C4-2B (cell line): ENCODE measurements around the gene THOC5.

Source experiments
- H3K27ac ChIP-seq: fragments of 450-650 bp; 2 replicates; pipeline ENCODE4 v1.5.1; 2017
- CTCF ChIP-seq: fragments of 450-650 bp; conservative IDR thresholded peaks from 2 replicates; pipeline ENCODE4 v1.5.1; 2017; ENCODE audit warnings: mild to moderate bottlenecking
- ZFX ChIP-seq: fragments of 450-650 bp; IDR thresholded peaks from 2 replicates; pipeline ENCODE4 v1.6.1; 2017

Gene THOC5

GRCh38 chr22:29512031-29512430 lies 41.5 kb downstream of the THOC5 start:
- TF ChIP-seq CTCF: no peak
- no peak for TF ChIP-seq ZFX
- no peak overlapping the region for H3K27ac ChIP-seq

DNA sequence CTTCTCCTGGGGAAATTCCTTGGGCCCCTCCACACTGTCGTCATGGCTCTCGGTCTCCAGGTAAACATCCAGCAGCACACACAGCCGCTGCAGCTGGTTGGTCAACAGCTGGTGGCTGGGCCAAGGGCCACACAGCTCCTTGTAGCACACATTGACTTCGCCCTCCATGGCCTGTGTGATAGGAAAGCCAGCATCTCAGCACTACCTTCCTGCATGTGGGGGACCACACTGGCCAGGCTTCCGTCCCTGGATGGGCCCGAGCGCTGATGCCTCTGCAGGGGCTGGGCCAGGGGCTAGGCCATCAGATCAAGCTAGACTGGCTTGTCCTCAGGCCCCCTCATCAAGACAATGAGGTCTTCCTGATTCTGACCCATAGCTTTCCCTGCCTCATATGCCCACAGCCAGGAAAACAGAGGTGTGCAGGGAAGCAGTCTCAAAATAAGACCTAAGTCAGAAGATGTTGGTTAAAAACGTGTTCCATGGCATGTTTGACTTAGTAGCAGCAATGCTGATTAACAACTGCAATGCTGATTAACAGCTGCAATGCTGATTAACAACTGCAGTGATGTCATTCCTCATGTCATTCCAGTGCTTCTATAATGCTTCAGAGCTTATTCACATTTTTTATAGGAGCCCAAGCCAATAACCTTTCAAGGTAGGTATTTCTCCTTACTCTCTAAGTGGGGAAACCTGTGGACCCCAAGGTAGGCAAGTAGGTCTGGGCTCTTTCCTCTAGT lies 42.3 kb downstream of the THOC5 start:
- H3K27ac ChIP-seq: no peak overlapping the region
- TF ChIP-seq CTCF: no peak
- no peak for TF ChIP-seq ZFX

DNA sequence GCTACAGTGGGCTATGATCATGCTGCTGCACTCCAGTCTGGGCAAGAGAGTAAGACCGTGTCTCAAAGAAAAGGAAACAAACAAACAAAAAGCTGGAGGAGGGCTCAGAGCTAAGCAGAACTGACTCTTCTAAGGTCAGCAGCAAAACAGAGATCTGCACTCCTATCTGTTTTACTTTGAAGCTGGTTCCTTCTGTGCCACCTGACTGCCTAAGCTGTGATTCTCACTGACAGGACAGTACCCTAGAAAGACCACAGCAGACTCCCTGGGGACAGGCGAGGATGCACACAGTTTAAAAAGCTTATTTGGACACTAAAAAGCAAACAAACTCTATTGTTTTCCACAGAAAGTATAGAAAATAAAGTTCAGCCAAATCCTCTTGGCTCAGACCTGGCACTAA lies 43.0 kb downstream of the THOC5 start:
- TF ChIP-seq ZFX (no peak), CTCF (no peak)
- H3K27ac ChIP-seq: no peak overlapping the region

- no peak for TF ChIP-seq ZFX
- TF ChIP-seq CTCF: no peak
- no peak overlapping the region for H3K27ac ChIP-seq
Observed at GRCh38 chr22:29509815-29510214, 43.7 kb downstream of the THOC5 start.

- no peak for TF ChIP-seq CTCF
- TF ChIP-seq ZFX: no peak
- H3K27ac ChIP-seq: no peak overlapping the region
Observed at GRCh38 chr22:29509298-29509697, 44.3 kb downstream of the THOC5 start.

- peak overlapping the region; percentile 51 for H3K27ac ChIP-seq
- TF ChIP-seq ZFX (no peak), CTCF (no peak)
Observed at GRCh38 chr22:29503811-29504372, 49.7 kb downstream of the THOC5 start.

- TF ChIP-seq CTCF (no peak), ZFX (no peak)
- no peak overlapping the region for H3K27ac ChIP-seq
Observed at GRCh38 chr22:29499852-29500251, 53.7 kb downstream of the THOC5 start.
